Chondrocyte (in vitro differentiated cells): Measurements from ENCODE around the gene SLC2A5. TPM values are rescaled to one million over a fixed set of nuclear protein-coding genes. Genes with fewer than 3 reads are reported as not detected.

Source experiments
- DNase-seq: peaks from one replicate; pipeline ENCODE4 v3.0.0; 2021; ENCODE audit warnings: mixed read lengths, low spot score
- H3K27ac Mint-ChIP-seq: one replicate; pipeline ENCODE4 v1.8.0; 2021; ENCODE audit warnings: mild to moderate bottlenecking, moderate library complexity, mixed read lengths; ENCODE audit not compliant: unreplicated experiment
- H3K27me3 Mint-ChIP-seq: 2 replicates; pipeline ENCODE4 v1.8.0; 2021; ENCODE audit warnings: low read depth, mixed read lengths
- H3K36me3 Mint-ChIP-seq: 2 replicates; pipeline ENCODE4 v1.8.0; 2021; ENCODE audit warnings: low read depth, mixed read lengths
- H3K4me1 Mint-ChIP-seq: 2 replicates; pipeline ENCODE4 v1.8.0; 2021; ENCODE audit warnings: low read depth, mild to moderate bottlenecking, mixed read lengths
- H3K4me3 Mint-ChIP-seq: one replicate; pipeline ENCODE4 v1.8.0; 2021; ENCODE audit warnings: mild to moderate bottlenecking, moderate library complexity, mixed read lengths; ENCODE audit not compliant: unreplicated experiment
- H3K9me3 Mint-ChIP-seq: 2 replicates; pipeline ENCODE4 v1.8.0; 2021; ENCODE audit warnings: low read depth, mixed read lengths
- total RNA-seq: library from RNA; stranded (reverse); gene quantifications from 3 replicates; pipeline ENCODE4 v1.2.1, GENCODE V29; 2021
- TF ChIP-seq, protein P1 (sequence below): fragments of 200-600 bp; sonication (generic); IDR thresholded peaks from 2 replicates; pipeline ENCODE4 v1.5.0; 2021; ENCODE audit warnings: antibody characterized with exemption, mild to moderate bottlenecking, moderate library complexity

The SLC2A5 gene
- total RNA-seq, 1 donor from 2014 or later = 0.27 TPM

GRCh38 chr1:9088807-9089206 is 19.4 kb upstream of the SLC2A5 start:
- H3K27ac Mint-ChIP-seq = no peak overlapping the region
- H3K9me3 Mint-ChIP-seq = no peaks in the 10 kb centered on the region
- H3K36me3 Mint-ChIP-seq = peaks cover 4% of the 10 kb centered on the region
- no peak for DNase-seq
- no peak overlapping the region for H3K4me3 Mint-ChIP-seq
- TF ChIP-seq, protein P1, sequence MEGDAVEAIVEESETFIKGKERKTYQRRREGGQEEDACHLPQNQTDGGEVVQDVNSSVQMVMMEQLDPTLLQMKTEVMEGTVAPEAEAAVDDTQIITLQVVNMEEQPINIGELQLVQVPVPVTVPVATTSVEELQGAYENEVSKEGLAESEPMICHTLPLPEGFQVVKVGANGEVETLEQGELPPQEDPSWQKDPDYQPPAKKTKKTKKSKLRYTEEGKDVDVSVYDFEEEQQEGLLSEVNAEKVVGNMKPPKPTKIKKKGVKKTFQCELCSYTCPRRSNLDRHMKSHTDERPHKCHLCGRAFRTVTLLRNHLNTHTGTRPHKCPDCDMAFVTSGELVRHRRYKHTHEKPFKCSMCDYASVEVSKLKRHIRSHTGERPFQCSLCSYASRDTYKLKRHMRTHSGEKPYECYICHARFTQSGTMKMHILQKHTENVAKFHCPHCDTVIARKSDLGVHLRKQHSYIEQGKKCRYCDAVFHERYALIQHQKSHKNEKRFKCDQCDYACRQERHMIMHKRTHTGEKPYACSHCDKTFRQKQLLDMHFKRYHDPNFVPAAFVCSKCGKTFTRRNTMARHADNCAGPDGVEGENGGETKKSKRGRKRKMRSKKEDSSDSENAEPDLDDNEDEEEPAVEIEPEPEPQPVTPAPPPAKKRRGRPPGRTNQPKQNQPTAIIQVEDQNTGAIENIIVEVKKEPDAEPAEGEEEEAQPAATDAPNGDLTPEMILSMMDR = no peak
- peaks cover 23% of the 10 kb centered on the region for H3K4me1 Mint-ChIP-seq
- H3K27me3 Mint-ChIP-seq = peaks cover 14% of the 10 kb centered on the region

- H3K36me3 Mint-ChIP-seq = peaks cover 4% of the 10 kb centered on the region
- H3K27ac Mint-ChIP-seq = no peak overlapping the region
- H3K9me3 Mint-ChIP-seq = no peaks in the 10 kb centered on the region
- peak; percentile 62 for DNase-seq
- no peak overlapping the region for H3K4me3 Mint-ChIP-seq
- peaks cover 14% of the 10 kb centered on the region for H3K27me3 Mint-ChIP-seq
- H3K4me1 Mint-ChIP-seq = peaks cover 28% of the 10 kb centered on the region
- TF ChIP-seq, protein P1 = no peak
Measured at GRCh38 chr1:9087411-9088125, 18.1 kb upstream of the SLC2A5 start.

- DNase-seq = no peak
- peaks cover 28% of the 10 kb centered on the region for H3K4me1 Mint-ChIP-seq
- H3K9me3 Mint-ChIP-seq = no peaks in the 10 kb centered on the region
- TF ChIP-seq, protein P1 = no peak
- H3K36me3 Mint-ChIP-seq = peaks cover 4% of the 10 kb centered on the region
- H3K27me3 Mint-ChIP-seq = peaks cover 14% of the 10 kb centered on the region
- H3K4me3 Mint-ChIP-seq = no peak overlapping the region
- no peak overlapping the region for H3K27ac Mint-ChIP-seq
Measured at GRCh38 chr1:9086796-9087195, 17.4 kb upstream of the SLC2A5 start.

GRCh38 chr1:9086045-9086444 is 16.6 kb upstream of the SLC2A5 start:
- peak; percentile 2 for DNase-seq
- H3K27me3 Mint-ChIP-seq = peaks cover 14% of the 10 kb centered on the region
- H3K4me1 Mint-ChIP-seq = peaks cover 30% of the 10 kb centered on the region
- H3K9me3 Mint-ChIP-seq = no peaks in the 10 kb centered on the region
- TF ChIP-seq, protein P1 = no peak
- H3K4me3 Mint-ChIP-seq = no peak overlapping the region
- H3K36me3 Mint-ChIP-seq = peaks cover 4% of the 10 kb centered on the region
- no peak overlapping the region for H3K27ac Mint-ChIP-seq

DNA sequence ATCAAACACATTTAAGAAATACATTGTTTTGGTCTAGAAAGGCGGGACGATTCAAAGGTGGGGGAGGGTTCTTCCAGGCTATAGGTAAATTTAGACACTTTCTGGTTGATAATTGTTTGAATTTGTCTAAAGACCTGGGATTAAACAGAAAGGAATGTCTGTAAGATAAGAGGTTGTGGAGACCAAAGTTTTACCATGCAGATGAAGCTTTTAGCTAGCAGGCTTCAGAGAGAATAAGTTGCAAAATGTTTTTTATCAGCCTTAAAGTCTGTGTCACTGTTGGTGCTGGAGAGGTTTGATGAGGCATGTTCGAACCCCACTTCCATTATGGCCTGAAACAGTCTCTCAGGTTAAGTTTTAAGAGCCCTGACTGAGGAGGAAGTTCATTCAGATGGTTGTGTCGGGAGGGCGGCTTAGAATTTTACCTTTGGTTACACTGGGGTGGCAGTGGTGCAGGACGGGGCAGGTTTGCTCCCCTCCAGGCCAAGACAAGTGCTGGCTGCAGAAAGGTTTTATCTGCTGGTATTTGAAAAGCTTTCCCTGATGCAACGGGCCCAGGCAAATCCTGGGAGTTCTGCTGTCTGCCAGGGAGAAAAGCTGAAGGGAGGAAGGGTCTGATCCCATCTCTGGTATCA is 16.0 kb upstream of the SLC2A5 start:
- TF ChIP-seq, protein P1 = no peak
- H3K27me3 Mint-ChIP-seq = peaks cover 14% of the 10 kb centered on the region
- H3K36me3 Mint-ChIP-seq = peaks cover 4% of the 10 kb centered on the region
- peak overlapping the region; percentile 84 for H3K27ac Mint-ChIP-seq
- DNase-seq = peak; percentile 18
- H3K4me1 Mint-ChIP-seq = peaks cover 37% of the 10 kb centered on the region
- no peaks in the 10 kb centered on the region for H3K9me3 Mint-ChIP-seq
- H3K4me3 Mint-ChIP-seq = no peak overlapping the region
